LHCN-M2 (cell line): ENCODE results near the gene RERE. TPM values are rescaled to one million over a fixed set of nuclear protein-coding genes. Genes with fewer than 3 reads are reported as not detected.
A peak's percentile ranks its signal among the peaks of the same experiment; 100 is the strongest.

Source experiments
- DNase-seq: peaks from one replicate; pipeline ENCODE4 v3.0.0-alpha.2; 2012; ENCODE audit warnings: low read depth
- total RNA-seq: library from RNA; depleted of rRNA; stranded (reverse); fragments of >200 nt; gene quantifications from 2 replicates; pipeline ENCODE4 v1.2.3, GENCODE V29; 2014

The RERE gene
- total RNA-seq, 1 experiment from 2014 or later, result 9.8 TPM

- DNase-seq, result no peak
Measured at GRCh38 chr1:8691662-8692061, 125.8 kb downstream of the RERE start.

- DNase-seq, result no peak
Measured at GRCh38 chr1:8690253-8690525, 127.3 kb downstream of the RERE start.

GRCh38 chr1:8689431-8690252 is 127.8 kb downstream of the RERE start:
- DNase-seq, result peak; percentile 13

GRCh38 chr1:8687538-8687937 is 129.9 kb downstream of the RERE start:
- DNase-seq, result no peak

- peak; percentile 81 for DNase-seq
Measured at GRCh38 chr1:8687039-8687438, 130.4 kb downstream of the RERE start.

GRCh38 chr1:8685463-8685862 is 132.0 kb downstream of the RERE start:
- DNase-seq, result no peak

GRCh38 chr1:8684590-8684989 is 132.8 kb downstream of the RERE start:
- DNase-seq, result no peak

GRCh38 chr1:8682573-8682972 is 134.9 kb downstream of the RERE start:
- DNase-seq, result no peak

- DNase-seq, result no peak
Measured at GRCh38 chr1:8681911-8682310, 135.5 kb downstream of the RERE start.

GRCh38 chr1:8680664-8681650 is 136.5 kb downstream of the RERE start:
- DNase-seq, result no peak

GRCh38 chr1:8679929-8680663 is 137.3 kb downstream of the RERE start:
- DNase-seq, result no peak

GRCh38 chr1:8679395-8679800 is 138.0 kb downstream of the RERE start:
- DNase-seq, result no peak

- no peak for DNase-seq
Measured at GRCh38 chr1:8678673-8679394, 138.6 kb downstream of the RERE start.

- no peak for DNase-seq
Measured at GRCh38 chr1:8677782-8678181, 139.7 kb downstream of the RERE start.

GRCh38 chr1:8676813-8677212 is 140.6 kb downstream of the RERE start:
- no peak for DNase-seq

- no peak for DNase-seq
Measured at GRCh38 chr1:8676072-8676471, 141.4 kb downstream of the RERE start.

GRCh38 chr1:8674912-8675311 is 142.5 kb downstream of the RERE start:
- peak; percentile 33 for DNase-seq

GRCh38 chr1:8674481-8674880 is 143.0 kb downstream of the RERE start:
- no peak for DNase-seq

- peak; percentile 65 for DNase-seq
Measured at GRCh38 chr1:8671306-8671917, 146.0 kb downstream of the RERE start.

GRCh38 chr1:8670371-8670818 is 147.0 kb downstream of the RERE start:
- DNase-seq, result no peak
